WI38 (cell line): ENCODE results near the gene SPEG.
"Not testable (repeated sequence)": the region's sequence is repeated elsewhere in the genome, so short reads cannot be mapped to it uniquely, and the experiment has no call there.

Experiments used
- H3K4me3 ChIP-seq: 2 replicates; pipeline ENCODE4 v1.5.1; 2011; ENCODE audit warnings: low read depth, mild to moderate bottlenecking, control low read depth, low read length
- TF ChIP-seq, protein P1 (sequence below): IDR thresholded peaks from 2 replicates; pipeline ENCODE4 v1.5.1; 2012; ENCODE audit warnings: low read depth, mild to moderate bottlenecking, control low read depth, low read length

Gene SPEG

DNA sequence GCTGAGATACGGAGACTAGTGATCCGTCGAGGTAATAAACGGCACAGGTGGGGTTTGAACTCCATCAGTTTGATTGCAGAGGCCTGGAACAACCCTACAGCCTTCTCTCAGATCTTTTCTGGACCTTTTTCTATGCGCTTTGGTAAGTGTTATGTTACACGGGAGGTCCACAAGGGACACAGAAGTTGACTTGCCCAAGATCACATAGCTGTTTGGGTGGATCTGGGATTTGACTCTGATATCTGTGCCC lies 45.8 kb upstream of the SPEG start:
- TF ChIP-seq, protein P1, sequence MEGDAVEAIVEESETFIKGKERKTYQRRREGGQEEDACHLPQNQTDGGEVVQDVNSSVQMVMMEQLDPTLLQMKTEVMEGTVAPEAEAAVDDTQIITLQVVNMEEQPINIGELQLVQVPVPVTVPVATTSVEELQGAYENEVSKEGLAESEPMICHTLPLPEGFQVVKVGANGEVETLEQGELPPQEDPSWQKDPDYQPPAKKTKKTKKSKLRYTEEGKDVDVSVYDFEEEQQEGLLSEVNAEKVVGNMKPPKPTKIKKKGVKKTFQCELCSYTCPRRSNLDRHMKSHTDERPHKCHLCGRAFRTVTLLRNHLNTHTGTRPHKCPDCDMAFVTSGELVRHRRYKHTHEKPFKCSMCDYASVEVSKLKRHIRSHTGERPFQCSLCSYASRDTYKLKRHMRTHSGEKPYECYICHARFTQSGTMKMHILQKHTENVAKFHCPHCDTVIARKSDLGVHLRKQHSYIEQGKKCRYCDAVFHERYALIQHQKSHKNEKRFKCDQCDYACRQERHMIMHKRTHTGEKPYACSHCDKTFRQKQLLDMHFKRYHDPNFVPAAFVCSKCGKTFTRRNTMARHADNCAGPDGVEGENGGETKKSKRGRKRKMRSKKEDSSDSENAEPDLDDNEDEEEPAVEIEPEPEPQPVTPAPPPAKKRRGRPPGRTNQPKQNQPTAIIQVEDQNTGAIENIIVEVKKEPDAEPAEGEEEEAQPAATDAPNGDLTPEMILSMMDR: no peak
- H3K4me3 ChIP-seq: no peak overlapping the region; the same call in 1 of the 2 replicates

DNA sequence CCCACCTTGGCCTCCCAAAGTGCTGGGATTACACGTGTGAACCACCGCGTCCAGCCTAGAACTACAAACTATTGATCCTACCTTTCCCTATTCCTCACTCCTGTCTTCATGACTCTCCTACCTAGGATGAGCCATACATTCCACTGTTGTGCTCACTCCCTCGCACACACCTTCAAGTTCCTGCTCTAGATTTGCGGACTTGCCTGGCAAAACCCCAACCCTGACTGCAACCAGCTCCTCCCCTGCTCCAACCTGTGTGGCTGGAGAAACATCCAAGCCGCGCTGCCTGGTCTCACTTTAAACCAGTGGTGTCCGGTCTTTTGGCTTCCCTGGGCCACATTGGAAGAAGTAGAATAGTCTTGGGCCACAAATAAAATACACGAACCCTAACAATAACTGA lies 41.9 kb upstream of the SPEG start:
- no peak overlapping the region for H3K4me3 ChIP-seq
- TF ChIP-seq, protein P1: no peak

DNA sequence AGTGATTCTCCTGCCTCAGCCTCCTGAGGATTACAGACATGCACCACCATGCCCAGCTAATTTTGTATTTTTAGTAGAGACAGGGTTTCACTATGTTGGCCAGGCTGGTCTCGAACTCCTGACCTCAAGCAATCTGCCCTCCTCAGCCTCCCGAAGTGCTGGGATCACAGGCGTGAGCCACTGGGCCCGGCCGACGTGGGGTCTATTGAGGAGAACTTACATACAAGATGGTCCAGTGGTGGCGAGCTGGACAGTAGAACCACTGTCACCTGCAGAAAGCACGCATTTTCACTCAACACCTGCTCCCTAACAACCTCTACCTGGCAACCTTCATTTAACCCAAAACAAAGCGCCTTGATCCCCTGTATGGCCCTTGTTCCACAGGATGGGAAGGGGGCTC lies 39.6 kb upstream of the SPEG start:
- H3K4me3 ChIP-seq: not testable (repeated sequence)

DNA sequence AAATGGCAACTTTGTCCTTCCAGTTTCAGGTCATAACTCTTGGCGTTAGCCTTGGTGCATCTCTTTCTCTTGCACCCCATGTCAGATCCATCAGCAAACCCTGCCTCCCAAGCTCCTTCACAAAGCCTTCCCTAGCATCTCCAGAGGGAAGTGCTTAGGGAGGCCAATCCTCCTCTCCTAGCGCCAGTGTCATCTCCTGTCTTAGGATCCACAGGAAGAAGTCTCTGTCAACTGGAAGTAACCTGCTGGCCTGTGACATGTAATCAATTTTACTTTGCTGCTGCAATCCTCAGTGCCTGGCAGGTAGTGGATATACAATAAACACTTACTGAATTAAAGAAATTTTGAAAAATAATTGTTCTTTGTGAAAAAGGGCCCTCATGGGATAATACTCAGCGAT lies 39.0 kb upstream of the SPEG start:
- H3K4me3 ChIP-seq: no peak overlapping the region
- TF ChIP-seq, protein P1: no peak

DNA sequence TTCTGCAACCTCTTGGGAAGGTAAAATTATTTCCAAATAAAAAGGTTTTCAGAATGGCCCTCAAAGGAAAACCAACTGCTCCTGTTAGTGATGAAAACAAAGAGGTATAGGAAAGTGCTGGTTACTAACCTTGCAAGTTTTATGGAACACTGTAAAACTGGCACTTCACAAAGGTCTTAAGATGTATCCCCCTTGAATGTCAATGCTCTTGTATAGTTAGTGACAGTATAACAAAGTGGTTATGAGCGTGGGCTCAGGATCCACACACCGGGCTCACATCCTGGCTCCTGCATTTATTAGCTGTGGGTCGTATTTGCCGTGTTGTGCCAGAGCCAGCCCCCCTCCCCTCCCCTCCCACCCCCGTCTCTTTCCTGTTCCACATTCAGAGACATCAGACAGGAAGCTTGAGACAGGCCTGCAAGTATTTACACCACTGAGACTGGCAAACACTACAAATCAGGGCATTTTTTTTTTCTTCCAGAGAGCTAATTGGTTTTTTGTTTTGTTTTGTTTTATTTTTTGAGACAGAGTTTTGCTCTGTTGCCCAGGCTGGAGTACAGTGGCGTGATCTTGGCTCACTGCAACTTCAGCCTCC lies 37.7 kb upstream of the SPEG start:
- no peak overlapping the region for H3K4me3 ChIP-seq
- TF ChIP-seq, protein P1: no peak

DNA sequence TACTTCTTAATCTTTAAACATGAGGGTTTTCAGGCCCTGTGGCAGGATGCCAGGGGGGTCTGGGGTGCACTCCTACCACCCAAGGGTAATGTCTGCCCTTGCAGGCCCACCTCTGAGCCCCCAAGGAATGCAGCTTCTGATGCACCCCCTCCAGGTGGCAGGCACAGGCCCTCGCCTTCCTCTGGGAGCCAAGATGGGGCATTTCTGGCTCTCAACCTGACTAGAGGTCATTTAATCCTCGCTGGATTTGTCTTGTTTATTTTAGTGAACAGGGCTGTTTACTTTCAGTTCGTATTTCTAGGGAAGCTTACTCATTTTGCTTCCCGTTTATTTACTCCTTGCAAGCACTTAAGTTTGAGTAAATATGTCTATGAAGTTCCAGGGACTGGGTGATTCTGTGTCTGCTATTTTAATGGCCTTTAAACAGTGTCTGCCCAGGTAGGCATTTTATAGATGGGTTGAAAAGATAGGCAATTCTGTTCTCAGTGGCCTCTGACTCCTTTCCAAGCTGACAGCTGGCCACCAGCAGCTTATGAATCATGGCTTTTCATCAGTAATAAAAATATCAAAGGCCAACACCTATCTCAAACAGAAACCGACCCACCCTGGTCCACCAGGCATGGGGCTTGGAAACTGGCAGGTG lies 35.8 kb upstream of the SPEG start:
- no peak overlapping the region for H3K4me3 ChIP-seq
- TF ChIP-seq, protein P1: no peak

DNA sequence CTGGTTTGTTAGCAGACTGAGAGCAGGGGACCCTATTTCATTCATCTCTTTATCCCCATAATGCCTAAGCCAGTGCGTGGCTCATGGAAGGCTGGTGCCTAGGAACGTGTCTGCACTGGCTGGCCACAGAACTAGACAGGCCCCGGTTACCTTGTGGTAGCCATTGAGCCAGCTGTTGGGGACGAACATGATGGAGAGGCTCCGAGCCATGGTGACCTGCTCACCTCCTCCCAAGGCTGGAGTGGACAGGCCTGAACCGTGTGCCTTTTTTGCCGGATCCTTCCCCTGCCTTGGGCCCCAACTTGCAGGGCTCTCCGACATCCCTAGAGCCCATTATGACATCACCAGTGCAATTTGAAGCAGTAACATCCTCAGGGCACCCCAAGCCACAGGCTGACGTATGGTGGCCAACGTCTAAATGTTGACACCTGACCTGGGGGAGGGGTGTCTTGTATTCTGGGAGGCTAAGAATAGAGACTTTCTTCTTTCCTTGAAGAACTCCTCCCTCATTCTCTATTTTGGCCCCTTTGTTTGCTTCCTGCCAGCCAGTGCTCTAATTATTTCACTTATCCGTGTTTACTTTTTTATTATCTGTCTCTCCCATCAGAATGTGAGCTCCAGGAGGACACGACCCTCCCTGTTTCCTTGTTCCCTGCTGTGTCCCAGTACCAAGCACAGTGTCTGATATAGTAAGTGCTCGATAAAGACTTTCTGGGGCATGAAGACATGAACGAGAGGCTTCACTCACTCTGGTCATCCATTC lies 34.7 kb upstream of the SPEG start:
- TF ChIP-seq, protein P1: no peak
- no peak overlapping the region for H3K4me3 ChIP-seq
